Measurements from ENCODE around the gene SEMA7A.

DNA sequence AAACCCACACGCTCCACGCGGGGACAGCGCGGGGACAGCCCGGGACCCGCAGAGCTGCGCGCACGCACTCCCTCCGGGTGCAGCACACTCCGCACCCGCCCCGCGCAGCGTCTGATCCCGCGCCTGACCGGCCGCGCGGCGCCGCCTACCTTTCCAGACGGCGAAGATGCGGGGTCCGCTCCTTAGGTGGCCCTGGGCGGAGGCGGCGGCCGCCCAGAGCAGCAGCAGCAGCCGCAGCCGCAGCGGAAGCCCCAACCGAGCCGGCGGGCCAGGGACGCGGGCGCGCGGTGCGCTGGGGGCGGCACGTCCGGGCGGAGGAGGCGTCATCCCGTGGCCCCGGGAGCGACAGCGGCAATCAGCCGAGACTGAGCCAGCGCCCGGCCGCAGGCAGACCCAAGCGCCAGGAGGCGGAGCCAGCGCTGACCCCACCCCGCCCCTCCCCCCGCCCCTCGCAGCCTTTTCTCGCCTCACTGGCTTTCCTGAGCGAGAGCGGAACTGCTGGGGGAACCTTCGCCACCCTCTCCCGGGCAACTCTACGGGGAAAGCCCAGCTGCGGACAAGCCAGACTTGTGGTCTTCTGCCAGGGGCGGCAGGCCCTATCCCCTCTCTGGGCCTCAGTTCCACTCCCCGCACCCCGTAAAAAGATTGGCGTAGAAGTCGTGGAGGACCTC is at the start of gene SEMA7A:
- no peak for TF ChIP-seq EZH2 (IDR thresholded peaks at IDR 0.05)
- no peak for TF ChIP-seq POLR2AphosphoS5 (IDR thresholded peaks at IDR 0.05; ENCODE audit: borderline replicate concordance, low read depth, low read length)
- no peak for TF ChIP-seq FOXP2 (optimal IDR thresholded peaks at IDR 0.05; ENCODE audit: control extremely low read depth, extremely low read length, insufficient read depth)
